ENCODE results near the gene MPPE1.

GRCh38 chr18:11946756-11947155 lies 38.6 kb upstream of the MPPE1 start:
- no peak for TF ChIP-seq PPARA (CRISPR knock-in tag; IDR thresholded peaks at IDR 0.05; ENCODE audit: borderline replicate concordance)
- no peak for TF ChIP-seq OSR1 (CRISPR knock-in tag; IDR thresholded peaks at IDR 0.05)
- TF ChIP-seq ZC3H10 (CRISPR knock-in tag; IDR thresholded peaks at IDR 0.05): no peak
- TF ChIP-seq ZFP30 (CRISPR knock-in tag; IDR thresholded peaks at IDR 0.05): no peak
- TF ChIP-seq RARB (CRISPR knock-in tag; IDR thresholded peaks at IDR 0.05): no peak
- TF ChIP-seq ZFP3 (CRISPR knock-in tag; IDR thresholded peaks at IDR 0.05): no peak
- no peak for TF ChIP-seq ZNF565 (CRISPR knock-in tag; conservative IDR thresholded peaks at IDR 0.05; ENCODE audit: low read depth)
